Activated CD4-positive, alpha-beta T cell treated with anti-CD3 and anti-CD28 coated beads for 4 hours (primary cell): ENCODE measurements around the gene MOCS3.
A peak's percentile ranks its signal among the peaks of the same experiment; 100 is the strongest.

Experiments
- DNase-seq, 2 donors: peaks; one replicate each; pipeline ENCODE4 v3.0.0-alpha.2; 2020

Gene MOCS3

GRCh38 chr20:50958615-50959542 is at the start of gene MOCS3:
MOCS3 (plus strand) TSS chr20:50958818; CDS start chr20:50958843, 25 bp downstream.
- peak; percentile 80 to 81 for DNase-seq

- DNase-seq = no peak
Observed at GRCh38 chr20:50909413-50909812, 49.2 kb upstream of the MOCS3 start.

- no peak for DNase-seq
Observed at GRCh38 chr20:50911030-50911429, 47.6 kb upstream of the MOCS3 start.

GRCh38 chr20:50911716-50912115 is 46.9 kb upstream of the MOCS3 start:
- no peak for DNase-seq

- DNase-seq = no peak
Observed at GRCh38 chr20:50913690-50914375, 44.8 kb upstream of the MOCS3 start.

- no peak for DNase-seq
Observed at GRCh38 chr20:50915424-50915823, 43.2 kb upstream of the MOCS3 start.

- no peak for DNase-seq
Observed at GRCh38 chr20:50916257-50916656, 42.4 kb upstream of the MOCS3 start.

GRCh38 chr20:50916934-50917333 is 41.7 kb upstream of the MOCS3 start:
- DNase-seq = no peak

- no peak for DNase-seq
Observed at GRCh38 chr20:50918403-50918802, 40.2 kb upstream of the MOCS3 start.

GRCh38 chr20:50919567-50919966 is 39.1 kb upstream of the MOCS3 start:
- no peak for DNase-seq

- DNase-seq = no peak
Observed at GRCh38 chr20:50920997-50921396, 37.6 kb upstream of the MOCS3 start.

- no peak for DNase-seq
Observed at GRCh38 chr20:50921803-50922501, 36.7 kb upstream of the MOCS3 start.

- DNase-seq = no peak
Observed at GRCh38 chr20:50924261-50924920, 34.2 kb upstream of the MOCS3 start.

GRCh38 chr20:50926530-50926929 is 32.1 kb upstream of the MOCS3 start:
- no peak for DNase-seq

- DNase-seq = no peak
Observed at GRCh38 chr20:50928469-50928868, 30.1 kb upstream of the MOCS3 start.

- DNase-seq = peak; percentile 92 to 94
Observed at GRCh38 chr20:50929299-50930138, 29.1 kb upstream of the MOCS3 start.

- peak; percentile 6 to 22 for DNase-seq
Observed at GRCh38 chr20:50930139-50930975, 28.3 kb upstream of the MOCS3 start.

GRCh38 chr20:50930976-50931305 is 27.7 kb upstream of the MOCS3 start:
- no peak for DNase-seq

- DNase-seq = peak; percentile 88
Observed at GRCh38 chr20:50931306-50932015, 27.2 kb upstream of the MOCS3 start, which contains the start of gene ADNP. ADNP (minus strand) TSS chr20:50931437; CDS start chr20:50903996, 27,441 bp downstream.

- DNase-seq = no peak
Observed at GRCh38 chr20:50932016-50932485, 26.6 kb upstream of the MOCS3 start.
